NCI-H524 (cell line): ENCODE data around the gene XPO4.

Experiments
- DNase-seq, 2 experiments: peaks; one replicate each; lab custom pipeline; 2025; lab: John Stamatoyannopoulos, UW

The XPO4 gene

DNA sequence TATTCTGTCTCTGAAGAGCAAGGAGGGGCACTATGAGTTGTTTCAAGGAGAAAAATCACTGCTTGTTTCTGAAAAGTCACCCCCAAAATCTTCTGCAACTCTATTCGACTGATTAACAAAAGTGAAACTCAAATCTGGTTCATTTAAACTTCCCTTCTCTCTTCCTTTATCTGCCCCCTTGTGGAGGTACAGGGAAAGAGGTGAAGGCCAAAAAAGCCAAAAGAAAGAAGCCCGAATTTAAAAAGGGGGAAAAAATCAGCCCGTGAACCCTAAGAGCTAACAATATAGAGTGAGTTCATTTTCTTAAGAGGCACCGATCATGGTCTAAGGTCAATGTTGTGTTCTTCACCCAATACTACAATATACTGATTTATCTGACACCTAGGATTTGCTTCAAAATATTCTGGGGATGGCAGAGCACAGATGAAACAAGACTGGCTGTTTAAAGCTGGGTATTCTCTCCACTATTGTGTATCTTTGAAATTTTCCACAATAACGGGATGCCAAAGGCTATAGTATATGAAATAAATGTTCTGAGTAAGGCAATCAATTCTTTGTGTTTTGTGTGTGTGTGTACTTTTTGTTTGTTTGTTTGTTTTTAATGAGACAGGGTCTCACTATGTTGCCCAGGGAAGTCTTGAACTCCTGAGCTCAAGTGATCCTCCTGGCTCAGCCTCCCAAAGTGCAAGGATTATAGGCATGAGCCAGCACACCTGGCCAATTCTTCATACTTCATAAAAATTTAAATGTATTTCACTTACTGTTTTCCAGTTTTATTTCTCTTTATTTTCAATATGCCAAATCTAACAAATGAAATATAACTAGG lies 73.8 kb downstream of the XPO4 start:
- DNase-seq, result peak; percentile 47 to 55

DNA sequence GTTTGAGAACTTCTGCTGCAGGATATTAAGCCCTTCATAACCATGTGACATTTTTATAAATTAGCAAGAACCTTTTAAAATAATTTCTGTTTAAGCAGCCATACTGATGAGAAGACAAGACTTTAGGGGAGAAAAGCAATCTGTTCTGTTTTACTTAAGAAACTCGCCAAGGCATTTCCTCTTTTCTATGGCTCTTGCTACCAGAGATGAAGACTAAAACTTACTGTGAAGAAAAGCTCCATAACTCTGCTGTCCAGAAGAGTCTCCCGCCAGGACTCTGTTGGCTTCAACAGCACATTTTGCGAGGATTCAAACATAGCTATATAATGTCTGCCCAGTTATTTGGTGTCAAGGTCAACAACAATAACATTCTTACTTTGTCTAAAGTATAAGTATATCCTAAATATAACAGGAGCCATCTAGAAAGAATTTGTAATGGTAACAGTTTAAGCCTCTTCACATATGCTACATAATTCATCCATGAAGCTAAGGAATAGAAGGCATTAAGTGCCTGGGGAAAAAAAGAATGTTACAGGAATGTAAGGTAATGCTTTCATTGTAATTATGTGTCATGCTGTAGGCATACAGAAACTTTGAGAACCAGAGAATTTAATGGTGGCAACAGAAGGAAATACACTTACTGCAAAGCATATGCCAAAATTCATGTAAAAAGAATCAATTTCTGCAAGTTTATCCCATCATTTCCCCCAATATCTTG lies 75.5 kb downstream of the XPO4 start:
- no peak for DNase-seq

DNA sequence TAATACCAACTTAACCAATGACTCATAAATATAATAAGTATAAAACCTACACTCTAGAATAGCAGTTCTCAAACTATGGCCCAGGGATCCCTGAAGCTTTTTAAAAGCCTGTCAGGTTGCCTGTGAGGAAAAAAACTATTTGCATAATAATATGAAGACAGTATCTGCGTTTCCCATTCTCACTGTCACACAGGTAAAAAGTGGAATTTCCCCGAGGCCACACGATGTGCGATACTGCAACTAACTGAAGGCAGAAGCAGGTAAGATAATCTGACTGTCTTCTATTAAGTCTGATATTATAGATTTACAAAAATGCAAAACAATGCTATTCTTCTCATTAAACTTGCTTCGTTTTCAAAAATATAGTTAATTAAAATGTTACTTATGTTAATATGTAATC lies 76.2 kb downstream of the XPO4 start:
- no peak for DNase-seq

DNA sequence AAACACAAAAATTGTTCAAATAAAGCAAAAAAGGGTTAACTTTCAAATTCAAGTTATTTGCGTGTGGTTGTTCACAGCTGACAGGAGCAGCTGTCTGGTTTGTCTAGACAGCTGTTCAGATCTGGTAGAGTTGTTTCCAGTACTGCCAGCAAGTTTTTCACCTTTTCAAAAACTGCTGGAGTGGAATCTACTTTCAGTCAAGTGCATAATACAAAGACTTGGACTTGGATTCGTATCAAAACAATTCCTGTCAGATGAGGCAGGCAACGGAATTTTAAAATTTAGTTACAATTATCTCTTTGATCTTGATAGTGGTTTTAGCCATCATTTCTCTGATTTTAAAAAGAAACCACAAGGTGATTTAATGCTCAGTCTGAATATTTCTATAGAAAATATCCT lies 77.1 kb downstream of the XPO4 start:
- peak; percentile 50 to 75 for DNase-seq

DNA sequence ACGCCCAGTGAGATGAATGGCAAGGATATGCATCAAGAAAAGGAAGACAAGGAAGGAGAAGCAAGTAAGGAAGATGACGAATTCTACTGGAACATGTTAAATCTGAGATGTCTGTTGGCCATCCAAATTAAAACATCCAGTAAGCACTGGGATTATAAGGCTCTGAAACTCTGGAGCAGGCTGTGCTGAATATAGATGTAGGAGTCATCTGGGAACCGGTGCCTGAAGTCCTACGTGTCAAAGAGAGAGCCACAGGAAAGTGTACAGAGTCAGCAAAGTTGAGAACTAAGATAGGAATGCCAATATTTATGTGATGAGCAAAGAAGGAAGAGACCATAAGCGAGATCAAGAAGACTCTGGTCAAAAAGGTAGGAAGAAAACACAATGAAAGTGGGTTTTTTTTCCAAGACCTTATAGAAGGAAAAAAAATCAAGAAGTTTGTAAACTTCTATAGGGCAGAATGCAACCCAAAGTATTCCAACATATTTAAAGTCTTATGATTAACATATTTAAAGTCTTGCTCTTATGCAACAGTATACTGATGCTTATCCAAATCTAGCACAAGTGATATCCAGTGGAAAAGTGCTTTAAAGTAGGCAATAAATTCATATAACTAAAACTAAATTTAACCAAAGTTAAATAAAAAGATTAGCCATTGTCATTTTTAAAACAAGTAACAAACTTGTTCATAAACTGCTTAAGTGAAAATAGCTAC lies 77.6 kb downstream of the XPO4 start:
- DNase-seq, result no peak

DNA sequence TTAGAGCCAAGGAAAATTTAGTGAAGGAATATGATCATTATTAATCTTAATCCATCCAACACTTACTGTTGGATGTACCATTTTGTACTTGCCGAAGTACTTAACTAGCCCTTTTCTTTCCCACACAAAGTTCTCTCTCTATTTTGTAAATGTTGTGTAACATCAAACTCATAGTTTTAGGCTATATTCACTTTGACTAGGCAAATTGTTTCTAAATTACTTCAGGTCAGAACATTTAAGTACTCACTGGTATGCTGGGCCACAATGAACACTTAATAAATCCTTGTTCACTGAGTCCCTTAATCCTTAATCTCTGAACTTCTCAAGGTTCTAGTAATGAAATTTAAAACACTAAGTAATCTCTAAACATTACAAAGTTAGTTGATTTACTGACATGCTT lies 79.5 kb downstream of the XPO4 start:
- no peak for DNase-seq

DNA sequence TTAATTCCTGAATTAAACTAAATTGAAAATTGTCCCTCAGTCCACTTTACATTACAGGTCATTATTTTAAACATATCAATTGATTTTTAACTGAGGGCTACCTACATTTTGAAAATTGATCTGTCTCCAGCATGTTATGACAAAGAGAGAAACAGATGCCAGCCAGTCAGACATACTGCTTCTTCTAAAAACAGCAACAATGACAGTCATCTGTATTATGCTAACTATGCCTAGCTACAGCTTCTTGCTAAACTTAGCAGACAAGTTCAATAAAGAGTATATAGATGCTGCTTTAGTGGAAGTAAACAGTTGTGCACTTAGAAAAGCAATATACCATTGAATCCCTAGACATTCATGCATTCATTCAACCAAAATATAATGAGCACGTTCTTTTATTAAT lies 80.1 kb downstream of the XPO4 start:
- DNase-seq, result no peak

DNA sequence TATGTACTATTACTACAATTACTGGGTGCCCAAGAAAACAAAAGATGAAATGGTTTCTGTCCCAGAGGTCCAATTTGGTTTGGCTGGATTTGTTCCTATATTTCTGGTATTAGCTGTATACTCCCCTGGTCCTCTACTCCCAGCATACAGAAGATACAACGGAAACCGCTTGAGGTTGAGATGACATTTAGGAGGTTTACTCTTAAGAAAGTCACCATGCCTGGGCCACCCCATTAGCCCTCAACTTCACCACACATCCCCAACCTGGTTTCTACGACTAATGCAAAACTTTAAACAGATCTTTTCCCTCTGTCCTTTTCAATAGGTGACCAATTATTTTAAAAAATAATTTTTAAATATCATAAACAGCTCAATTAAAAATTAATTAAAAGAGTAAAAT lies 82.8 kb downstream of the XPO4 start:
- DNase-seq, result no peak

DNA sequence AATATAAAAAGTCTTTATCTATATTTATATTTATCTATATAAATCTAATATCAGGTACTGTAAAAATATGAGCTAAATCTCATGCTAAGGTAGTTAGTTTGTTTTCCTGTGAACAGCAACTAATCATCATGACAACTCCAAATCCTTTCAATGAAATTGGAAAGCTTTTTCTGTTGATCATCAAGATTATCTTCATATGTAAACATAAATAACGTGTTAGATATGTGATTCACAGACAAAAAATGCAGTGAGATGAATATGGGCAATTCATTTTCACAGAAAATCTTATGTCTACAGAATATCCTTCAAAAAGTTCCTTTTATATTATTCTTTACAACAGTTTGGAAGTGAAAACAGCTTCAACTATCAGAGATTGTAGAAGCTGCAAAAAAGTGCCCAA lies 87.1 kb downstream of the XPO4 start:
- DNase-seq, result no peak

DNA sequence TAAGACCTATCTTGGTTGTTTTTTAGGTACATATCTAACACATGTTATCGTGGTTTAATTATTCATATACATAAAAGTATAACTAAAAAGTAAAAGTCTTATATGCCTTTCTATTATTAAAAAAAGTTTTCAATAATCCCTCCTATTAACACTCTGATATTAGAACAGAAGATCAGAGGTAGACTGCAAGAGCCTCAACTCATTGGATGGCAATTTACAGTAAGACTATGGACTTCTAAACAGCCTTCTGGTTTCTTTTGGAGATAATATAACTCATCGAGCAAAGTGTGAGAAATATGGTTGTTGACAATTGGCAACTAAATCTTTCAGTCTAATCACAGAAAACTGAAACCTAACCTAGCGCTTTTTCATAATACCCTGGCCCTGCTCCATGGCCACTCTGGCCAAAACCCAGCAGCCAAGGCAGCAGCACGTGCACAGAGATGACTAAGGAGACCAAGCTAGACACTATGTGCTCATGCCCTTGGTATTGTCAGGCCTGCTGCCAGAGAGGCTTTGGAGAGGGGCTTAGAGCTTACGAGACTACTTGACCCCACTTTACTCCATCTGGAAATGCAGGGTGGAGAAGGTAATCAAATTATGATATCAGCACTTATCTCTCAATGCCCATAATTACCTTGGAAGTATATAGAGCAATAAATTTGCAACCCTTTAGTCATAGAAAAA lies 88.2 kb downstream of the XPO4 start:
- peak; percentile 99 for DNase-seq

DNA sequence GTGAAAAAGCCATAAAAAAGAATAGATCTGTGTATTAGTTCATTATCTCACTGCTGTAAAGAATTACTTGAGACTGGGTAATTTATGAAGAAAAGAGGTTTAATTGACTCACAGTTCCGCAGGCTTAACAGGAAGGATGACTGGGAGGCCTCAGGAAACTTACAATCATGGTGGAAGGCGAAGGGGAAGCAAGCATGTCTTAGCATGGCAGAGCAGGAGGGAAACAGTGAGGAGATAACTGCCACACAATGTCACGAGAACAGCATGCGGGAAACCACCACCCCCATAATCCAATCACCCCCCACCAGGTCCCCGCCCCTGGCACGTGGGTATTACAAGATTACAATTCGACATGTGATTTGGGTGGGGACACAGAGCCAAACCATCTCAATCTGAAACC lies 89.7 kb downstream of the XPO4 start:
- no peak for DNase-seq

DNA sequence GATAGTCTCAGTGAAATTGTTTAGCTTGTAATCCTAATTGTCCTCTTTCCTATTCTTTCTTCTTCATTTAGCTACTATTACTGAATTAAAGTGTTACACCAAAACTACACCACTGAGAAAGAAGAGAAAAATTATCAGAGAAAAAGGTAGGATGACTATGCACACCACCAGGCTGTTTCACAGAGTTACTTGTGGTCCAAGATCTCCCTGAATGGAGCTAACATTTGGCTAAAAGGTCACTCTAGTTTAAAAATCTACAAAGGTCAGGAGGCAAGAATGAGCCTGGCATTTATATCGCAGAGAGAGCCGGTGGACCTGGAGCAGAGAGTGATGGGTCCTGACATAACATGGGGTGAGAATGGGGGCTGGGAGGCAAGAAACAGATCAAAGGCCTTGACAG lies 91.7 kb downstream of the XPO4 start:
- no peak for DNase-seq

DNA sequence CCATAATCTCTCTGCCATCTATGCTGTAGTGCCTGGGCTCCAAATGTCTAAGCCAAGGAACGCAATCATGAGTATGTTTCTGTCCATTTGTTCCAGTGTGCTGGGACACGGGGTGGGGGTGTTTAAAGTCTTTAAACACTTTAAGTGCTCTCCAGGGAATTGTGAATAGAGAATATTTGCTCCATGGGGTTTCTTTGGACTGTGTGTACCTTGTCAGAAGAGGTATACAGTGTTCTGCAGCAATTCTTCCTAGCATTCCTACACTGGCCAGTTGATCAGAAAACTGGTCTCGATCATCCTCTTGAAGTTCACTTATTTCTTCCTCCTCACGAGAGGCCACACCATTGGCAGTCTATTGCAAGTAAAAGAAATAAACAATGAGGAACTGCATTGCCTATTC lies 93.7 kb downstream of the XPO4 start:
- no peak for DNase-seq

DNA sequence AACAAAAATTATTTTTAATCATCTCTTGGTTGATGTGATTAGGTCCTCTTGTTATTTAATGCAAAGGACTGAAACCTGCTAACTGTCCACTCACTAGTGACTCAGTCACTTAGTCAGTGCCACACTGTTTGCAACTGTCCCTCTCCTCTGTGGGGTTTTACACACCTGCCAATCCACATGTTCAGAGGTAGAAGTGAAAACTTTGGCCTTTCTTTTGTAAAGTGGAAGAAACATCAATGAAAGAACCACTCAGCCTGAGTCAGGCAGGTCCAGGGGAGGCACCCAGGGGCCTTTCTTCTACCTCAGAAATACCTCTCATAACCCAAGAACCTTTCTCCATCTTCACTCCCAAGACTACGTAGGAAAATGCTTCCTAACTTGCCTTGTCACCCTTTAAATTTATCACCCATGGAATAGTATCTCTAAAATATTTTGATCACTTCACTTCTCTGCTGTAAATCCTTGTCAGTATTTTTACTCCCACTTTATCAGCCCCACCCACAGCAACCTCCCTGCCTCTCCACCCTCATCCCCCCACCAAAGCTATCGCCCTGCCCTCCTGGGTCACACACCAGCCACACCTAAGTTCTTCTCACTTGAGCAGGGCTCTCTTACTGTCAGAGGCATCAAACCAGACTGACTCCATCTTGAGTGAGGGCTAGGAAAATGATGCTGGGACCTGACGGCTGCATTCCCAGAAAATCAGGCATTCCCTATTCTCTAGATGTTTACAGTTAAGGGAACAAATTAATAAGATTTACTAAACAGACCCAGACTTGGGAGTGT lies 99.2 kb downstream of the XPO4 start:
- no peak for DNase-seq

DNA sequence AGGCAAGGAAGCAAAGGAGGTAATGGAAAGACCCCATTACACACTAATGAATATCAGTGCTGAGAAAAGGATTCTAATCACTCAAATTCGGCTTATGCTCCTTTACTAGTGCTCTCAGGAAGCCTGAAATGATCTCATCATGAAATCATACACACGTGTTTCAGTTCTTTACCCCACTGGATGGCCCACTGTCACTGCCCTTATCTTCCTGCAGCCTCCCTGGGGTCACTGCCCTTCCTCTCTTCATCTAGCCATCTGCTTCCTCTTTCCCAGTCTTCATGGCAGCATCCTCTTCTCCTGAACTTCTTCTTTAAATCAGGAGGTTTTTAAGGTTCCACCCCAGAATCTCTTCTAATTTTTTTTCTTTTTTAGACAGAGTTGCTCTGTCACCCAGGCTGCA lies 100.8 kb downstream of the XPO4 start:
- DNase-seq, result no peak

DNA sequence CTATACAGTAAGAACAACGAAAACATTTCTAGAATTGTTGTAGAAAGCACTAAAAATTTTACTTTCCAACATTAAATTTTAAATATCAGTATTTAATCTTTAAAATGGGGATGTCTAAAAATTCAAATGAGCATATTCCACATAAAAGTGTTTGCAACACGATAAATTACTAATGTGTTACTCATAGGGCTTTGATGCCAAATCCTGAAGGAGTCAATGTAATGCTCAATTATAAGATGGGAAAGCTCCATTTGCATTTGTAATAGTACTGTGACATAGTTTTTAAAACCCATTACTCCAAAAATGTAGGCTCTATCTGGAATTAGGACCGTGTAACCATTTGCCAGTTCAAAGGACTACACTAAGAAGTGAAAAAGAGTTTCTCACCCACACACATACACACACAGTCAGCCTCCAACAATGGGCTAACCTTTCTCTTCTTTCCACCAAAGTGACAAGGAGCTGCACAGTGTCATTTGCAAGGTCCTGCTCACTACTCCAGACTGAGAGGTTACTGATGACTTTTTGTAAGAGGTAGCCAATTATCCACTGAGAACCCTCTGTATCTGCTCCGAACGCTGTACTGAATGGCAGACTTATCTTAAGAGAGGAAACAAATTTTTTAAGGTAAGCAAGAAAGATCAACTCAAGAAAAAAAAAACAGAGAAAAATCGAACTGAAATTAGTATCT lies 102.7 kb downstream of the XPO4 start:
- no peak for DNase-seq

DNA sequence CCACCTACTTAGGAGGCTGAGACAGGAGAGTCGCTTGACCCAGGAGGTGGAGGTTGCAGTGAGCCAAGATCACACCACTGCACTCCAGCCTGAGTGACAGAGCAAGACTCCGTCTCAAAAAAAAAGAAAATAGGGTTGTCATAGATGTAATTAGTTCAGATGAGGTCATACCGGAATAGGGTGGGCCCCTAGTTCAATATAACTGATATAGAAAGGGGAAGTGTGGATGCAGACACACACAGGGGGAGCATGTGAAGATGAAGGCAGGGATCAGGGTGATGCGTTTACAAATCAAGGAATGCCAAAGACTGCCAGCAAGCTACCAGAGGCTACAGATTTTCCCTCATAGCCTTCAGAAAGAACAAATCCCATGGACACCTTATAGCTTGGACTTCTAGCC lies 104.5 kb downstream of the XPO4 start:
- no peak for DNase-seq

DNA sequence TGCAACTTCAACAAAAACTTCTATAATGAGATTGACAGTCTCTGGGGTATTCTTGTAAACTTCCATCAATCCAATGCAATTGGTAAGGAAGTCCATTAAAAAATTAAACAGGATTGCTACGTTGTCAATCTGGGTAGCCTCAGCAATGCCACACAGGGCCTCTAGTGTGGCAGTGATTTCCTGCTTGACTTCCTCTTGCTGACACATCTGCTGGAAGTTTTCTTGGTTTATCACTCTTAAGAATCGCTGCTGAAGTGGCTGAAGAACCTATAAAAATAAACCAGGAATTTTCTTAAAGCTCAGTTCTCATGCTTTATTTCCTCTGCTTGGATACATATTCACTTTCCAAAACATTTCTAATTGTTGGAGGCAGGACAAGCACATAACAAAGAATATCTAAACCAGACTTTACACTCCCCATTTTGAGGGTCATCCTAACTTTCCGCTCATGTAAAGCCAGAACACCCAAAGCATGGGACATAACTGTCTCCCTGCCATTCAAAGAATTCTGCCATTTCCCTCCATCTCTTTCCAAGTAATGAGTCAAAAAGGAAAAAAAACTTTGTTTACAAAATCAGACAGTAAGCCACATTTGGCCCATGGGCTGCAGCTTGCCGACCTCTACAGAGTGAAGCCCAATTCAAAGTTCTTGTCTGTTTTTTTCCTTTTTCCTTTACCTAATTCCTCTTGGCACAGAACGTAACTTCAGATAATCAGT lies 105.6 kb downstream of the XPO4 start:
- DNase-seq, result no peak

DNA sequence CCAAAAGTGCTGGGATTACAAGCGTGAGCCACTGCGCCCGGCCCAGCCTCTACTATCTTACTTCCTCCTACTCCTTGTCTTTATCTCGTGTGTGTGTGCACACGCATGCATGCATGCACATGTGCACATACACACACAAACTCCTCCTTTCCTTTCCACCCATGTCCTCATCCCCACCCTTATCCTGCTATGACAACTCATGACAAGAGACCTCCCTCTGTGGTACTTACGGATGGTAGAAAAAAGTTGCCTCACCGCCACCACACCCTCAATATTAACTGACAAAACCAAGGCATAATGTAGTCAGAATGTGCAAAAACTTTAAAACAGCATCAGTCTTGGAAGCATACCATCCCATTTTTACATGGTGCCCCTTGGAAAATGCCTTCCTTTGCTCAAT lies 112.9 kb downstream of the XPO4 start:
- DNase-seq, result no peak

DNA sequence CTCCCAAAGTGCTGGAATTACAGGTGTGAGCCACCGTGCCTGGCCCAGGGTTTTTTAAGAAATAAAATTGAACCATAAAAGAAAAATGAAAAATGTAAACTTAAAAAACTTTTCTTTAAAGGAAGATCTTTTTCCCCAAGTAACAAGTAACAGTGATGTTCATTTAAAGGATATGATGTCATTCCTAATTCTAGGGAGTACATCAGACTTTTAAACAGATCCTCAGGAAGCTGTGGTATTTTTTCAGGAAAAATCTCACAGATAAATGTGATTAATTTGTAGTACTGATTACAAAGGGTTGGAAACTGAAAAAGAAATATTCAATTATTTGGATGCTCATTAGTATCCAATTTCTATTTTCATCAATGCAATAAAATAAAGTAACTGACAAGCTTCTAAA lies 114.2 kb downstream of the XPO4 start:
- no peak for DNase-seq
